ENCODE data around the gene SSBP4. TPM values are rescaled to one million over a fixed set of nuclear protein-coding genes. Genes with fewer than 3 reads are reported as not detected.

SSBP4 gene
- total RNA-seq, 1 experiment from 2014 or later: 46.1 TPM

DNA sequence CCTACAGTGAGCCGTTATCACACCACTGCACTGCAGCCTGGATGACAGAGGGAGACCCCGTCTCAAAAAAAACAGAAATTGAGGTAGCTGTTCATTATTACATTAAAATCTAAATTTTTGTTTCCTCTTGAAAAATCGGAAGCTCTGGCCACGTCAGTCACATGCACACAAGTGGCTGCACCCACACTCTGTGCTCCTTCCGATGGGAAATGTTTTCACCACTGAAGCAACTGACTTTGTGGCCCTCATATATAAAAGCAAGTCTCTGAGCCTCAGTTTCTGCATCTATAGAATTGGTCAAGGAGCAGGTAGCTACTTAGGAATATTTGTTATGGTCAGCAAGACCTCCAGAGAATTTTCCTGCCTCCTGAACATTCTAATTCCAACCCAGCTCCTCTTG, 26.3 kb upstream of the SSBP4 start:
- H2AK5ac ChIP-seq (ENCODE audit: insufficient read length, low read length): no peak overlapping the region
- H3K4ac ChIP-seq (ENCODE audit: low read depth, low read length): no peak overlapping the region
- Mint-ChIP-seq H3K9me3 (no peaks in the 10 kb centered on the region), H3K36me3 (ENCODE audit: insufficient read depth in 1 of 3, low read depth in 3 of 3) (peaks cover 0 to 5% (median 5%) of the 10 kb centered on the region in 3 experiments; a peak in 1 of 7 replicates), H3K4me3 (no peak overlapping the region), H3K27me3 (ENCODE audit: low read depth) (peaks cover 32% of the 10 kb centered on the region), H3K27ac (no peak overlapping the region), H3K4me1 (peaks cover 2 to 8% of the 10 kb centered on the region in 2 experiments; a peak in 1 of 4 replicates)
- no peaks in the 10 kb centered on the region for H3K79me1 ChIP-seq (ENCODE audit: insufficient read depth, low read depth, low read length, poor library complexity, severe bottlenecking)
- H3K4me2 ChIP-seq (ENCODE audit: insufficient read depth, insufficient read length, low read length): no peak overlapping the region
- no CpG with 5 or more reads among the region's 5 CpGs for WGBS (ENCODE audit: extremely low coverage, insufficient read length, low lambda C conversion rate)
- no peak overlapping the region for H4K8ac ChIP-seq (replicated peaks; ENCODE audit: insufficient read length, low read depth, low read length)
- H3K27me3 ChIP-seq (ENCODE audit: insufficient read depth, low read length): no peaks in the 10 kb centered on the region
- no peak overlapping the region for H3K18ac ChIP-seq (ENCODE audit: insufficient read length, low read depth, low read length)
- no peak overlapping the region for H3K14ac ChIP-seq (ENCODE audit: insufficient read depth, low read length)
- H3K27ac ChIP-seq (ENCODE audit: insufficient read length, low read depth, low read length): no peak overlapping the region
- DNase-seq: no peak
- no peaks in the 10 kb centered on the region for H3K4me1 ChIP-seq (ENCODE audit: insufficient read depth, low read length)
- no peak overlapping the region for H2BK5ac ChIP-seq (ENCODE audit: insufficient read length, low read length)
- no peak overlapping the region for H3K56ac ChIP-seq (ENCODE audit: insufficient read length, low read depth, low read length)
- no peaks in the 10 kb centered on the region for H3K23me2 ChIP-seq (ENCODE audit: insufficient read length, low read depth, low read length, poor library complexity, severe bottlenecking)
- no peaks in the 10 kb centered on the region for H3K9me3 ChIP-seq (ENCODE audit: control insufficient read depth, low read depth, low read length)
- H4K91ac ChIP-seq (ENCODE audit: insufficient read length, low read depth, low read length): no peak overlapping the region
- no peak overlapping the region for H2BK120ac ChIP-seq (ENCODE audit: low read depth, low read length, poor library complexity, severe bottlenecking)
- no peak overlapping the region for H2BK20ac ChIP-seq (ENCODE audit: low read depth, low read length, poor library complexity, severe bottlenecking)
- H3T11ph ChIP-seq (ENCODE audit: low read length): no peak overlapping the region
- no peak overlapping the region for H2BK15ac ChIP-seq (ENCODE audit: low read depth, low read length)
- no peak overlapping the region for H4K5ac ChIP-seq (ENCODE audit: insufficient read length, low read depth, low read length)
- no peak overlapping the region for H3K23ac ChIP-seq (ENCODE audit: insufficient read length, low read depth, low read length)
- no peak overlapping the region for H2BK12ac ChIP-seq (ENCODE audit: insufficient read length, low read depth, low read length)
- no peaks in the 10 kb centered on the region for H4K20me1 ChIP-seq (ENCODE audit: control insufficient read depth, insufficient read depth, insufficient read length)
- H2AFZ ChIP-seq (ENCODE audit: low read length): no peak overlapping the region
- H3K79me2 ChIP-seq (ENCODE audit: insufficient read depth, low read length): no peaks in the 10 kb centered on the region
- no peak overlapping the region for H3K9ac ChIP-seq (ENCODE audit: extremely low read depth, insufficient read length, low read length)
- no peak for TF ChIP-seq CTCF (conservative IDR thresholded peaks at IDR 0.05)

Data from H9 (cell line).